Mucosa of gallbladder (tissue), 1 donor: ENCODE data around the gene RUSF1. TPM values are rescaled to one million over a fixed set of nuclear protein-coding genes. Genes with fewer than 3 reads are reported as not detected.
A peak's percentile ranks its signal among the peaks of the same experiment; 100 is the strongest.

Source experiments
- DNase-seq: peaks from one replicate; pipeline ENCODE4 v3.0.0-alpha.2; 2020; ENCODE audit warnings: low spot score
- total RNA-seq: library from RNA; stranded (reverse); gene quantifications from one replicate; pipeline ENCODE4 v1.2.1, GENCODE V29; 2021
- donor health status: DM: no; HTN: no; CAD: no.

RUSF1 gene
- total RNA-seq, 1 donor from 2014 or later: 82.6 TPM

GRCh38 chr16:31471241-31471874 is 36.8 kb downstream of the RUSF1 start:
- DNase-seq: no peak

- no peak for DNase-seq
Measured at GRCh38 chr16:31470615-31471014, 37.6 kb downstream of the RUSF1 start.

- no peak for DNase-seq
Measured at GRCh38 chr16:31467858-31468257, 40.3 kb downstream of the RUSF1 start.

- DNase-seq: no peak
Measured at GRCh38 chr16:31467151-31467773, 40.9 kb downstream of the RUSF1 start.

- DNase-seq: no peak
Measured at GRCh38 chr16:31466381-31466841, 41.8 kb downstream of the RUSF1 start.

GRCh38 chr16:31465788-31466370 is 42.3 kb downstream of the RUSF1 start:
- no peak for DNase-seq

- no peak for DNase-seq
Measured at GRCh38 chr16:31464781-31465260, 43.4 kb downstream of the RUSF1 start.

- DNase-seq: no peak
Measured at GRCh38 chr16:31464348-31464769, 43.8 kb downstream of the RUSF1 start.

GRCh38 chr16:31461921-31462804 is 46.0 kb downstream of the RUSF1 start:
- no peak for DNase-seq

- DNase-seq: no peak
Measured at GRCh38 chr16:31461201-31461920, 46.8 kb downstream of the RUSF1 start.

- DNase-seq: no peak
Measured at GRCh38 chr16:31460582-31461002, 47.6 kb downstream of the RUSF1 start.

- DNase-seq: peak; percentile 100
Measured at GRCh38 chr16:31459687-31460581, 48.3 kb downstream of the RUSF1 start.

- DNase-seq: peak; percentile 98
Measured at GRCh38 chr16:31458844-31459686, 49.1 kb downstream of the RUSF1 start, which contains the start of gene ARMC5. Gene ARMC5, plus strand, starts transcription at chr16:31459501. Its CDS starts 24 bp downstream, at chr16:31459525.

- DNase-seq: no peak
Measured at GRCh38 chr16:31458073-31458843, 49.9 kb downstream of the RUSF1 start.

- no peak for DNase-seq
Measured at GRCh38 chr16:31456988-31457360, 51.2 kb downstream of the RUSF1 start.

GRCh38 chr16:31455601-31456314 is 52.4 kb downstream of the RUSF1 start:
- no peak for DNase-seq
